ENCODE results near the gene DUSP8.

DUSP8 gene

GRCh38 chr11:1561955-1562354 lies 10.1 kb downstream of the DUSP8 start:
- Histone ChIP-seq H3K4me3 (ENCODE audit: low read length) (no peak overlapping the region), H3K4me1 (ENCODE audit: control insufficient read depth, insufficient read depth, low read length) (peaks cover 38% of the 10 kb centered on the region), H3K9me3 (ENCODE audit: control insufficient read depth, low read length) (no peaks in the 10 kb centered on the region), H3K27me3 (ENCODE audit: control insufficient read depth, insufficient read depth, low read length) (no peaks in the 10 kb centered on the region), H3K9ac (ENCODE audit: low read length) (no peak overlapping the region), H3K36me3 (ENCODE audit: control insufficient read depth, insufficient read depth, low read length) (peaks cover 3% of the 10 kb centered on the region)

- Histone ChIP-seq H3K4me1 (ENCODE audit: control insufficient read depth, insufficient read depth, low read length) (peaks cover 36% of the 10 kb centered on the region), H3K9me3 (ENCODE audit: control insufficient read depth, low read length) (no peaks in the 10 kb centered on the region), H3K4me3 (ENCODE audit: low read length) (no peak overlapping the region), H3K9ac (ENCODE audit: low read length) (no peak overlapping the region), H3K36me3 (ENCODE audit: control insufficient read depth, insufficient read depth, low read length) (peaks cover 3% of the 10 kb centered on the region), H3K27me3 (ENCODE audit: control insufficient read depth, insufficient read depth, low read length) (no peaks in the 10 kb centered on the region)
Observed at GRCh38 chr11:1561266-1561665, 10.8 kb downstream of the DUSP8 start.

GRCh38 chr11:1560649-1561251 lies 11.3 kb downstream of the DUSP8 start:
- H3K4me1 ChIP-seq (ENCODE audit: control insufficient read depth, insufficient read depth, low read length) = peaks cover 36% of the 10 kb centered on the region
- H3K27me3 ChIP-seq (ENCODE audit: control insufficient read depth, insufficient read depth, low read length) = no peaks in the 10 kb centered on the region
- H3K36me3 ChIP-seq (ENCODE audit: control insufficient read depth, insufficient read depth, low read length) = peaks cover 3% of the 10 kb centered on the region
- no peaks in the 10 kb centered on the region for H3K9me3 ChIP-seq (ENCODE audit: control insufficient read depth, low read length)
- no peak overlapping the region for H3K4me3 ChIP-seq (ENCODE audit: low read length)
- H3K9ac ChIP-seq (ENCODE audit: low read length) = no peak overlapping the region

- peaks cover 3% of the 10 kb centered on the region for H3K36me3 ChIP-seq (ENCODE audit: control insufficient read depth, insufficient read depth, low read length)
Observed at GRCh38 chr11:1560002-1560648, 11.9 kb downstream of the DUSP8 start.

GRCh38 chr11:1559111-1559951 lies 12.7 kb downstream of the DUSP8 start:
- Histone ChIP-seq H3K27me3 (ENCODE audit: control insufficient read depth, insufficient read depth, low read length) (no peaks in the 10 kb centered on the region), H3K9me3 (ENCODE audit: control insufficient read depth, low read length) (no peaks in the 10 kb centered on the region), H3K36me3 (ENCODE audit: control insufficient read depth, insufficient read depth, low read length) (peaks cover 3% of the 10 kb centered on the region), H3K4me1 (ENCODE audit: control insufficient read depth, insufficient read depth, low read length) (peaks cover 38% of the 10 kb centered on the region), H3K4me3 (ENCODE audit: low read length) (no peak overlapping the region), H3K9ac (ENCODE audit: low read length) (peak overlapping the region; percentile 53)

More at GRCh38 chr11:1560002-1560648, 11.9 kb downstream of the DUSP8 start:
- Histone ChIP-seq H3K9me3 (ENCODE audit: control insufficient read depth, low read length) (no peaks in the 10 kb centered on the region), H3K9ac (ENCODE audit: low read length) (peak overlapping the region; percentile 53), H3K4me1 (ENCODE audit: control insufficient read depth, insufficient read depth, low read length) (peaks cover 38% of the 10 kb centered on the region), H3K27me3 (ENCODE audit: control insufficient read depth, insufficient read depth, low read length) (no peaks in the 10 kb centered on the region), H3K4me3 (ENCODE audit: low read length) (no peak overlapping the region)

GRCh38 chr11:1558775-1559110 lies 13.3 kb downstream of the DUSP8 start:
- peak overlapping the region; percentile 47 for H3K9ac ChIP-seq (ENCODE audit: low read length)
- H3K4me1 ChIP-seq (ENCODE audit: control insufficient read depth, insufficient read depth, low read length) = peaks cover 41% of the 10 kb centered on the region
- H3K4me3 ChIP-seq (ENCODE audit: low read length) = no peak overlapping the region
- no peaks in the 10 kb centered on the region for H3K9me3 ChIP-seq (ENCODE audit: control insufficient read depth, low read length)
- H3K27me3 ChIP-seq (ENCODE audit: control insufficient read depth, insufficient read depth, low read length) = no peaks in the 10 kb centered on the region
- H3K36me3 ChIP-seq (ENCODE audit: control insufficient read depth, insufficient read depth, low read length) = peaks cover 3% of the 10 kb centered on the region

GRCh38 chr11:1557904-1558774 lies 13.9 kb downstream of the DUSP8 start:
- Histone ChIP-seq H3K9ac (ENCODE audit: low read length) (peak overlapping the region; percentile 47), H3K4me1 (ENCODE audit: control insufficient read depth, insufficient read depth, low read length) (peaks cover 42% of the 10 kb centered on the region), H3K27me3 (ENCODE audit: control insufficient read depth, insufficient read depth, low read length) (no peaks in the 10 kb centered on the region), H3K9me3 (ENCODE audit: control insufficient read depth, low read length) (no peaks in the 10 kb centered on the region), H3K4me3 (ENCODE audit: low read length) (no peak overlapping the region), H3K36me3 (ENCODE audit: control insufficient read depth, insufficient read depth, low read length) (no peaks in the 10 kb centered on the region)

- Histone ChIP-seq H3K9me3 (ENCODE audit: control insufficient read depth, low read length) (no peaks in the 10 kb centered on the region), H3K36me3 (ENCODE audit: control insufficient read depth, insufficient read depth, low read length) (no peaks in the 10 kb centered on the region), H3K27me3 (ENCODE audit: control insufficient read depth, insufficient read depth, low read length) (no peaks in the 10 kb centered on the region), H3K4me1 (ENCODE audit: control insufficient read depth, insufficient read depth, low read length) (peaks cover 42% of the 10 kb centered on the region), H3K4me3 (ENCODE audit: low read length) (no peak overlapping the region), H3K9ac (ENCODE audit: low read length) (no peak overlapping the region)
Observed at GRCh38 chr11:1557051-1557884, 14.8 kb downstream of the DUSP8 start.

GRCh38 chr11:1556278-1556902 lies 15.7 kb downstream of the DUSP8 start:
- Histone ChIP-seq H3K36me3 (ENCODE audit: control insufficient read depth, insufficient read depth, low read length) (no peaks in the 10 kb centered on the region), H3K4me1 (ENCODE audit: control insufficient read depth, insufficient read depth, low read length) (peaks cover 38% of the 10 kb centered on the region), H3K27me3 (ENCODE audit: control insufficient read depth, insufficient read depth, low read length) (no peaks in the 10 kb centered on the region), H3K4me3 (ENCODE audit: low read length) (no peak overlapping the region), H3K9ac (ENCODE audit: low read length) (no peak overlapping the region), H3K9me3 (ENCODE audit: control insufficient read depth, low read length) (no peaks in the 10 kb centered on the region)

- Histone ChIP-seq H3K4me1 (ENCODE audit: control insufficient read depth, insufficient read depth, low read length) (peaks cover 38% of the 10 kb centered on the region), H3K27me3 (ENCODE audit: control insufficient read depth, insufficient read depth, low read length) (no peaks in the 10 kb centered on the region), H3K9me3 (ENCODE audit: control insufficient read depth, low read length) (no peaks in the 10 kb centered on the region), H3K9ac (ENCODE audit: low read length) (peak overlapping the region; percentile 8), H3K4me3 (ENCODE audit: low read length) (no peak overlapping the region), H3K36me3 (ENCODE audit: control insufficient read depth, insufficient read depth, low read length) (no peaks in the 10 kb centered on the region)
Observed at GRCh38 chr11:1555713-1556153, 16.3 kb downstream of the DUSP8 start.
